D721Med (cell line): Measurements from ENCODE around the gene NATD1.

ENCODE experiments used
- DNase-seq: peaks from one replicate; pipeline ENCODE4 v3.0.0; 2011; ENCODE audit warnings: low spot score; ENCODE audit not compliant: insufficient read length
- FAIRE-seq: peaks from 2 replicates; lab custom pipeline; 2011; peaks lifted over from hg19 to GRCh38; lab: Jason Lieb, UNC
- TF ChIP-seq, protein P1 (sequence below): IDR thresholded peaks from 2 replicates; pipeline ENCODE4 v1.5.1; 2012; ENCODE audit warnings: mild to moderate bottlenecking, control low read depth; ENCODE audit not compliant: insufficient read depth; ENCODE audit errors: missing control alignments

The NATD1 gene

DNA sequence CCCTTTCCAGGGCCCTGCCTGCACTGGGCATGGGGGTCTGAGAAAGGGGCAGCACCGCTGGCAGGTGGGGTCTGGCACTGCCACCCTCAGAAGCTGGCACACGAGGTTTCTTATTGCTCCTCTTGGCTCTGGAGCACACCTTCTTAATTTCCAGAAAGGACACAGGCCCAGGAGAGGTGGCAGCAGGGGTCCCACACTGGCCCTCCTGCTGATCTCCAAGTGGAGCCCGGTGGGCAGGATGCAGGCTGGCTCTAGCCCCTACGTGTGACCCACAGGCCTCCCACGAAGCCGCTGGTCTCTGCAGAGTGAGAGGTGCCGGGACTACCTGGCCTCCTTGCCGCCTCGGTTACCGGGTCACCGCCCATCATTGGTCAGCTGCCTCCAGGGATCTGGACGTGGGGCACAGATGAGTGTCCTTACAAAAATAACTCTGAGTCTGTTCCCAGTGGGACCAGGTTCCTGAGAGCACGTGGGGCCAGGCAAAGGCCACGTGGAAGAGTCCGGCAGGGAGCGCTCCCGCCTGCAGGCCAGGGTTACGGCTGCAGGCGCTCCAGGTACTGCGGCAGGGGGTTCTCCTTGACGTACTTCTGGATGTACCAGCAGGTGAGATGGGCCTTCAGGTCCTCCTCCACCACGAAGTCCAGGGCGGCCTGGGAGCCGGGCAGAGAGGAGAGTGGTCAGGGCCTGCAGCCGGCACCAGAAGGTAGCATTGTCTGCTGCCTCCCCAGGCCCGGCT, 10.3 kb downstream of the NATD1 start:
- FAIRE-seq, result no peak

DNA sequence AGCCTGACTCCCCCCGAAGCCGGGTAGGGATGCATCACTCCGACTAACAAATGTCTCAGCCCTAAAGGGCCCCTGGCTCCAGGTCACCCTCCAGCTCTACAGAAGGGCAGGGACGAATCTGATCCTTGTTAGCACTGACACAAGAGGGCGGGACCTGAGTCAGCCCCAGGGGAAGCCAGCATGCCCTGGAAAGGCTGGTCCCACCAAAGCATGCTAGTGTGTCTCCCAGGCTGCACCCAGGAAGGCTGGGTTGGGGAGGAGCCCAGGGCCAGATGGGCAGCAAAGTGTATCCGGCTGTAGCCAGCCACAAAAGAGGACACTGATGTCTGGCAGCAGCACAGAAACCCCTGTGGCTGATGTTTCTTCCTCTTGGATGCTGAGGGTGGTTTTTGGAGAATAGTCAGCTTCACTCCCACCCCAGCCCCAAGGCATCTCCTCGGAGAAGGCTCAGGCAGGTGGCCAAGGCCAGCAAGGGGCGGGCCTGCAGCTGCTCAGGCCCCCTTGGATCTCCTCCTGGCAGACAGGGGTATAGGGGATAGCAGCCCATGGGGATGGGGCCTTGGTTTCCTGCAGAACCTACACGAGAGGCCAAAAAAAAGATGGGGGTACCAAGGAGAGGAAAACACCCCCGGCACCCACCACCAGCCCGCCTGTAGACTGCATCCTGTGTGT, 11.0 kb downstream of the NATD1 start:
- TF ChIP-seq, protein P1, sequence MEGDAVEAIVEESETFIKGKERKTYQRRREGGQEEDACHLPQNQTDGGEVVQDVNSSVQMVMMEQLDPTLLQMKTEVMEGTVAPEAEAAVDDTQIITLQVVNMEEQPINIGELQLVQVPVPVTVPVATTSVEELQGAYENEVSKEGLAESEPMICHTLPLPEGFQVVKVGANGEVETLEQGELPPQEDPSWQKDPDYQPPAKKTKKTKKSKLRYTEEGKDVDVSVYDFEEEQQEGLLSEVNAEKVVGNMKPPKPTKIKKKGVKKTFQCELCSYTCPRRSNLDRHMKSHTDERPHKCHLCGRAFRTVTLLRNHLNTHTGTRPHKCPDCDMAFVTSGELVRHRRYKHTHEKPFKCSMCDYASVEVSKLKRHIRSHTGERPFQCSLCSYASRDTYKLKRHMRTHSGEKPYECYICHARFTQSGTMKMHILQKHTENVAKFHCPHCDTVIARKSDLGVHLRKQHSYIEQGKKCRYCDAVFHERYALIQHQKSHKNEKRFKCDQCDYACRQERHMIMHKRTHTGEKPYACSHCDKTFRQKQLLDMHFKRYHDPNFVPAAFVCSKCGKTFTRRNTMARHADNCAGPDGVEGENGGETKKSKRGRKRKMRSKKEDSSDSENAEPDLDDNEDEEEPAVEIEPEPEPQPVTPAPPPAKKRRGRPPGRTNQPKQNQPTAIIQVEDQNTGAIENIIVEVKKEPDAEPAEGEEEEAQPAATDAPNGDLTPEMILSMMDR, result no peak
- FAIRE-seq (no peak), DNase-seq (no peak)

More for the DNA sequence above, 10.3 kb downstream of the NATD1 start:
- DNase-seq, result no peak
- TF ChIP-seq, protein P1, result no peak

DNA sequence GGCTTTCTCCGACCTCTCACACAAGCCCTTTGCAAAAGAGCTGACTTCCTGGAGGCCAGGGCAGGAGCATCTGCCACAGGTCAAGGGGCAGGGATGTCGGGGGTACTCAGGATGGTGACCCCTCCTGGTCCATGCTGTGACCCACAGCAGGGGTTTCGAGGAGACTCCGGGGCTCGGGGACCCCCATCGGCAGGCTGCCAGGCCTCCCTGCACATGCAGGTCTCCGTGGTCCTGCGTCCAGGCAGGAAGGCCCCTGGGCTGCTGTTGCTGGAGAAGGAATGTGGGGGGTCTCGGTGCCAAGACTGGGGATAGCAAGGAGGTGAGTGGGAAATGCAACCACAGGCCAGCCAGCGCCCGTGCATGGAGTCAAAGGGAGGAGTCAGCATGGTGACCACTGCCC, 11.6 kb downstream of the NATD1 start:
- TF ChIP-seq, protein P1, result no peak
- no peak for DNase-seq
- FAIRE-seq, result no peak

DNA sequence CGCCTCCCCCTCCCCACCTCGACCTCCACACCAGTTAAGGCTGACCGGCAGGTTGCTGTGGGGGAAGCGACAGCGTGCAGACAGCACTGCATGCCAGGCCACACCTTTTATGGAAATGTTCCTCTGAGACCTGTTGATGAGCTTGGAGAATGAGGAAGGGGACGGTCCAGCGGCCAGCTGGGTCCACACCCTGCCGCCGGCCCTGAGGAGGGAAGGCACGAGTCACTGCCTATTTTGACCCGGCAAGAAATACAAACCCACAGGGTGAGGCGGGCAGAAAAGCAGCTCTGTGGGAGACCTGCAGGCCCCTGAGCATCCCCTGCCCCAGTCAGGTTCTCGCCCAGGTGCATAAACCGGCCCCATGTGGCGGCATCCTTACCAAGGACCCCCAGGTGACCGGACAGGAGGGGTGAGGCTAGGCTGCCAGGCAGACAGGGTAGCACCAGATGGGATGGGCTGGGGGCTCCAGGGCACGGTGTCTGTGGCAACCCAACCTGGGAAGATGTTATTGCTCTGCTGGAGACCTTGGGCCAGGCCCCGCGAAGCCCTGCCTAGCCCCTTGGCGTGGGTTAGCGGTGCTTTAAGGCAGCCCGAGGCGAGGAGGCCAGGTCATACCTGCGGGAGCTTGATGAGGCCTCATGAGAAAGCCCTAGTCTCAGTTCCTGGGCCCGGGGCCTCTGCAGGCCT, 12.7 kb downstream of the NATD1 start:
- TF ChIP-seq, protein P1, result no peak
- FAIRE-seq, result no peak
- DNase-seq, result no peak

DNA sequence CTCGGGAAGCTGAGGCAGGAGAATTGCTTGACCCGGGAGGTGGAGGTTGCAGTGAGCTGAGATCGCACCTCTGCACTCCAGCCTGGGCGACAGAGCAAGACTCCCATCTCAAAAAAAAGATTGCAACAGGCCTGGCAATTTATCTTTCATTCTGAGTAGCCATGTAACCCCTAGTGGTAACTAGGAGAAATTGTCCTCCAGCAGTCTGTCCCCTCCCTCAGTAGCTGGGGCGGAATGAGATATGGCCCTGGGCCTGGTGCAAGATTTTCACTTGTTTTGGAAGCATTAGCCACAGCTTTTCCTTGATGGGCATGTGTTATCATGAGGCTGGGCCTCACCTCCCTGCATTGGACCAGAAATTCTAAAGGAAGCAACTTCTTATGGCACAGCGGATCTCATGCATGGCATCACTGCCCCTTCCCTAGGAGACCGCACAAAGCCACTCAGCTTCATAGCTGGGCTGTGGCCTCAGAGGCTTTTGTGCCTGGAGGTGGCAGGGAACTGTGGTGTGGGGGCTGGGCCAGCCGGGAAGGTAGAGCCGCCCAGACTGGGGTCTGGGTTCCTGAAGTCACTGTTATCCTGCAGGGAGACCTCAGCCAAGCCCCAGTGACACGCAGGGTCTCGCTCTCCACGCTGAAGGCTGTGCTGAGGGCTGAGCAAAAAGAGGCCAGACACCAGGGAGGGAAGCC, 13.4 kb downstream of the NATD1 start:
- DNase-seq (peak; percentile 59), FAIRE-seq (no peak)
- TF ChIP-seq, protein P1, result peak; percentile 26

DNA sequence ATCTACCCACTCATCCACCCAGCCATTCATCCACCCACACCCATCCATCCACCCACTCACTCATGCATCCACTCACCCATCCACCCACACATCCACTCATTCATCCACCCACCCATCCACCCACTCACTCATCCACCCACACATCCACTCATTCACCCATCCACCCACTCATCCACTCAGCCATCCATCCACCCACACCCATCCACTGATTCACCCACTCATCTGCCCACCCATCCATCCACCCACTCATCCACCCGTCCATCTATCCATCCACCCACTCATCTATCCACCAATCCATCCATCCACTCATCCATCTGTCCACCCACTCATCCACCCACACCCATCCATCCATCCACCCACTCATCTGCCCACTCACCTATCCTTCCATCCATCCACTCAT, 17.3 kb downstream of the NATD1 start:
- TF ChIP-seq, protein P1, result no peak
- FAIRE-seq (no peak), DNase-seq (no peak)
